Frontal cortex (tissue), 4 donors: Measurements from ENCODE around the gene KNTC1. TPM values are rescaled to one million over a fixed set of nuclear protein-coding genes. Genes with fewer than 3 reads are reported as not detected.
"Not testable (repeated sequence)": the region's sequence is repeated elsewhere in the genome, so short reads cannot be mapped to it uniquely, and the experiment has no call there.

Experiments used
- DNase-seq, 2 donors: peaks; one replicate each; pipeline ENCODE4 v3.0.0; 2012; ENCODE audit warnings: low spot score in 2 of 2
- FAIRE-seq: peaks from 2 replicates; lab custom pipeline; 2012; peaks lifted over from hg19 to GRCh38; lab: Jason Lieb, UNC
- total RNA-seq: library from RNA; depleted of rRNA; stranded (reverse); fragments of >200 nt; gene quantifications from one replicate; pipeline ENCODE4 v1.2.3, GENCODE V29; 2014
- donor health status: control.
- donor health status: control.
- donor health status: control.

The KNTC1 gene
- total RNA-seq, 1 donor from 2014 or later = 25.3 TPM

- no peak for DNase-seq
- FAIRE-seq = no peak
These were observed 83.2 kb downstream of the KNTC1 start for GRCh38 chr12:122610207-122610606.

- no peak for DNase-seq
- FAIRE-seq = no peak
These were observed 83.9 kb downstream of the KNTC1 start for GRCh38 chr12:122610911-122611310.

GRCh38 chr12:122614839-122615238 lies 87.8 kb downstream of the KNTC1 start:
- DNase-seq (no peak), FAIRE-seq (no peak)

DNA sequence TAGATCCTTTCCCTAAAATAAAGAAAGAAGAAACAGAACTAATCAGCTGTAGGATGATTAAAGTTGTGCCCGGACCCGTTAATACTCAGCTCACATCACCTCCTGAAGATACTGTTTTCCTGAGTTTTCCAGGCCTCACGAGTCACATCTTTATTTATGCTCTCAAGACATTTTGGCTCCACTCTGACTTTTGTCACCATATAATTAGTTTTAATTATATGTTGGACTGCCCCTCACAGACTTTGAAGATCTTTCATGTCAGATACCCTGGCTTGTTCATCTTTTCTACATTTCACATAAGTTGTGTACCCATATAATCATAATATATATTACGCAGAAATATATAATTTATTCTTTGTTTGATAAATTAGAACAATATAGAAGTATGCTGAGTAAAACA lies 88.7 kb downstream of the KNTC1 start:
- FAIRE-seq (no peak), DNase-seq (no peak)

- DNase-seq (no peak), FAIRE-seq (no peak)
These were observed 108.4 kb downstream of the KNTC1 start for GRCh38 chr12:122635471-122635870.

DNA sequence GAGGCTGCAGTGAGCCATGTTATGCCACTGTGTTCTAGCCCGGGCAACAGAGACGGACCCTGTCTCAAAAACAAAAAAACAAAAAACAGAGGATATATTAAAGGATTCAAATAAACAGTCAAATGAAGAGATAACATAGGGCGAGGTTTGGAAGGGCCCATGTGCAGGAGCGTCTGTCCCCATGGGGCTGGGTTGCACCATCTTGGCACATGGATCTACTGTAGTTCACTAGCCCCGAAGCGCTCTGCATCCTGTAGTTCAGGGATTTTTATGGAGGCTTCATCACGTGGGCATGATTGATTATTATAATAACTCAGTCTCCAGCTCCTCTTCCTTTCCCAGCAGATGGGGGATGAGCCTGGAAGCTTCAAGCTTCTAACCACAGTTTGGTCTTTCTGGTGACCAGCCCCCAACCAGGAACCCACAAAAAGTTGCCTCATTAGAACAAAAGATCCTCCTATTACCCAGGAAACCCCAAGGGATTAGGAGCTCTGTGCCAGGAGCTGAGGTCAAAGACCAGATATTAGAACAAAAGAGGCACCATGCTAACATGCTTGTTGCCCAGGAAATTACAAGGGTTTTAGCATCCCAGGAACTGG lies 116.3 kb downstream of the KNTC1 start:
- no peak for FAIRE-seq
- DNase-seq = no peak

GRCh38 chr12:122646517-122647217 lies 119.6 kb downstream of the KNTC1 start:
- DNase-seq (no peak), FAIRE-seq (no peak)

GRCh38 chr12:122651520-122652224 lies 124.6 kb downstream of the KNTC1 start:
- no peak for DNase-seq
- FAIRE-seq = no peak

- FAIRE-seq, DNase-seq: not testable (repeated sequence)
These were observed 126.2 kb downstream of the KNTC1 start for GRCh38 chr12:122653291-122653690.

DNA sequence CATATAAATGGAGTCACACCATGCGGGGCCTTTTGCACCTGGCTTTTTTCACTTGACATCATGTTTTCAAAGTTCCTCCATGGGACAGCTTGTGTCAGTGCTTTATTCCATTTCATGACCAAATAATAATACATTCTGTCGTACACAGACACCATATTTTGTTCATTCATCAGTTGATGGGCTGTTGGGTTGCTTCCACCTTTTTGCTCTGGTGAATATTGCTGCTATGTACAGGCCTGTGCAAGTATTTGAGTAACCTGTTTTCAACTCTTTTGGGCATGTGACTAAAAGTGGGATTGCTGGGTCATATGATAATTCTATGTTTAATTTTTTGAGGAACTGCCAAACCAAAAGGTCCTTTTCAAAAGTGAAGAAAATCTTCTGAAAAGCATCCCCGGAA lies 129.2 kb downstream of the KNTC1 start:
- DNase-seq = no peak
- FAIRE-seq = no peak

- no peak for DNase-seq
- no peak for FAIRE-seq
These were observed 132.5 kb downstream of the KNTC1 start for GRCh38 chr12:122659579-122659978.

DNA sequence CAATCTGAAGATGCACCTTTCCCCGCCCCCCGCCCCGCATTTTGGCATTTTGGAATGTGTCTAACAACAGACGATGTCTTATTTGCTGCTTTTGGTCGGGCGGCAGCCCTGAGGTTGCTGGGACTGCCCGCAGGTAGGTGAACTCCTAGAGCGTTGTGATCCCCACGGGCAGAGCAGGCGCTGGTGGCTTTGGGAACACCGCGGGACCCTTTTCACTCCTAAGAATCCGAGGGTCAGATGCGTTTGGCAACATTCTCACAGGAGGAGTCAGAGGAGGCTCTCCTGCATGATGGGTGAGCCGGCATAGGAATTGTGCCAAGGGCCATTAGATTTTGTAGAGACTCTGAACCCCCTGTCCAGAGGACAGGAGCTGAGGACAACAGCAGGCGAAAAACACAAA lies 134.2 kb downstream of the KNTC1 start:
- no peak for FAIRE-seq
- no peak for DNase-seq

DNA sequence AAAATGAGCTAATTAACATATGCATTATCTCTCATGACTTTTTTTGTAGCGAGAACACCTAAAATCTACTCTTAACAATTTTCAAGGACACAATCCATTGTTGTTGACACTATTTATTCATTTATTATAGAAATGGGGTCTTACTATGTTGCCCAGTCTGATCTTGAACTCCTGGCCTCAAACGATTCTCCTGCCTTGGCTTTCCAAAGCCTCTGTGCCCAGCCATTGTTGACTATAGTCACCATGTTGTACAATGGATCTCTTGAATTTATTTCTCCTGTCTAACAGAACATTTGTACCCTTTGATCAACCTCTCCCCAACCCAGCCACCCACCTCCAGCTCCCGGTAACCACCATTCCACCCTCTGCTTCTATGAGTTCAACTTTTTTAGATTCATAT lies 134.9 kb downstream of the KNTC1 start:
- DNase-seq = no peak

DNA sequence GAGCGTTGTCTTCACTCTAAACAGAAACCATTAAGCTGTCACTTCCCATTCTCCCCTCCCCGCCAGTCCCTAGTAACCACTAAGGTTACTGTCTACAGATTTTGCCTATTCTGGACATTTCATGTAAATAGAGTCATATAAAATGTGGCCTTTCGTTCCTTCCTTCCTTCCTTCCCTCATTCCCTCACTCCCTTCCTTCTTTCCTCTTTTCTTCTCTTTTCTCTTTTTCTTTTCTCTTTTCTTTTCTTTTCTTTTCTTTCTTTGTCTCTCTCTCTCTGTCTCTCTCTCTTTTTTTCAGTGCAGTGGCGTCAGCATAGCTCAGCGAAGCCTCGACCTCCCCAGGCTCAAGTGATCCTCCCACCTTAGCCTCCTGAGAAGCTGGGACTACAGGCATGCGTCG lies 138.3 kb downstream of the KNTC1 start:
- FAIRE-seq (no peak), DNase-seq (no peak)

More for the DNA sequence above, 134.9 kb downstream of the KNTC1 start:
- no peak for FAIRE-seq

GRCh38 chr12:122665759-122666158 lies 138.7 kb downstream of the KNTC1 start:
- no peak for FAIRE-seq
- DNase-seq = no peak

- no peak for FAIRE-seq
- DNase-seq = no peak
These were observed 141.2 kb downstream of the KNTC1 start for GRCh38 chr12:122668268-122668667.

- DNase-seq = no peak
These were observed 142.5 kb downstream of the KNTC1 start for GRCh38 chr12:122669397-122670070.

GRCh38 chr12:122672515-122672914 lies 145.5 kb downstream of the KNTC1 start:
- no peak for FAIRE-seq
- DNase-seq = no peak

More at GRCh38 chr12:122669397-122670070, 142.5 kb downstream of the KNTC1 start:
- FAIRE-seq = no peak
